DND-41 (cell line): ENCODE results near the gene PTPRK.

Experiments
- ATAC-seq: fragments of 200-7000 bp; cut with Tn5 transposase; 3 replicates; pipeline ENCODE4 v1.9.1; 2021; ENCODE audit warnings: low read depth; ENCODE audit not compliant: insufficient read depth
- DNase-seq: peaks from one replicate; pipeline ENCODE4 v3.0.0-alpha.2; 2020
- H2AFZ ChIP-seq: 2 replicates; pipeline ENCODE4 v1.6.0; 2012; ENCODE audit warnings: low read depth, low read length
- H3K27ac ChIP-seq: 2 replicates; pipeline ENCODE4 v1.5.1; 2012; ENCODE audit warnings: low read length, inconsistent platforms
- H3K27me3 ChIP-seq: fragments of 200-600 bp; sonication (generic); 2 replicates; pipeline ENCODE4 v1.6.0; 2012; ENCODE audit warnings: low read length, mild to moderate bottlenecking, inconsistent platforms; ENCODE audit not compliant: insufficient read depth, poor library complexity
- H3K36me3 ChIP-seq: 2 replicates; pipeline ENCODE4 v1.5.1; 2012; ENCODE audit warnings: low read length, inconsistent platforms; ENCODE audit not compliant: insufficient read depth
- H3K4me1 ChIP-seq: 2 replicates; pipeline ENCODE4 v1.5.1; 2012; ENCODE audit warnings: mild to moderate bottlenecking, low read length; ENCODE audit not compliant: insufficient read depth
- H3K4me2 ChIP-seq: 2 replicates; pipeline ENCODE4 v1.6.0; 2012; ENCODE audit warnings: mild to moderate bottlenecking, moderate library complexity, low read length, inconsistent platforms; ENCODE audit not compliant: insufficient read depth
- H3K4me3 ChIP-seq, 2 experiments: fragments of 200-600 bp in 1 of 2; shearing (Covaris generic) in 1 of 2; 2 replicates each; pipeline ENCODE4 v1.5.1; 2012 to 2016; ENCODE audit warnings: inconsistent platforms in 2 of 2, low read length in 2 of 2, mild to moderate bottlenecking in 2 of 2, low read depth in 1 of 2, moderate library complexity in 1 of 2
- H3K79me2 ChIP-seq: 2 replicates; pipeline ENCODE4 v1.6.0; 2012; ENCODE audit warnings: low read length, inconsistent platforms; ENCODE audit not compliant: insufficient read depth
- H3K9ac ChIP-seq: 2 replicates; pipeline ENCODE4 v1.6.0; 2012; ENCODE audit warnings: low read depth, mild to moderate bottlenecking, inconsistent platforms, low read length, moderate library complexity
- H3K9me3 ChIP-seq: 2 replicates; pipeline ENCODE4 v1.5.1; 2012; ENCODE audit warnings: low read length, moderate library complexity, mild to moderate bottlenecking, inconsistent platforms; ENCODE audit not compliant: insufficient read depth, severe bottlenecking
- H4K20me1 ChIP-seq: 2 replicates; pipeline ENCODE4 v1.6.0; 2012; ENCODE audit warnings: low read length; ENCODE audit not compliant: insufficient read depth
- EZH2 ChIP-seq: IDR thresholded peaks from 3 replicates; pipeline ENCODE4 v1.6.1; 2012; ENCODE audit warnings: borderline replicate concordance, low read depth, mild to moderate bottlenecking, moderate library complexity, low read length, inconsistent platforms; ENCODE audit not compliant: severe bottlenecking
- TF ChIP-seq, protein P1 (sequence below): IDR thresholded peaks from 2 replicates; pipeline ENCODE4 v1.5.1; 2012; ENCODE audit warnings: borderline replicate concordance, low read length, moderate library complexity, mild to moderate bottlenecking; ENCODE audit not compliant: poor library complexity, severe bottlenecking; ENCODE audit errors: extremely low read depth

PTPRK gene

DNA sequence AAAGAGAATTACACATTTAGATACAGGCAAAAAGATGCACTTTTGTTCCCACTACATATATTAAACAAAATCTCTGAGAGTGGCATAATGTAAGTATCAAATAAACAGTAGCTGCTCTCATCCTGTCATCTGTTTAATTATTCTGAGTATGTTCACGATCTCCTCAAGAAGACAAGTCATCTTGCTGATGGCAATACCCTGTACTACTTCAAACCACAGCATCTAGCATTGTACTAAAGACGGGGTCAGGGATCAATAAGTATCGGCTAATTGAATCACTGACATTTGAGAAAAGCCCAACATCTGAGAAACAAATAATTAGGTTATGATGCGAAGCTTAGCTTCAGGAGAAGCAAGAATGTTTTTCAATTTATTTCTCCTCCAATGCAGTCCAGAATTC lies 175.1 kb downstream of the PTPRK start:
- no peak overlapping the region for H2AFZ ChIP-seq
- H4K20me1 ChIP-seq, result no peaks in the 10 kb centered on the region
- no peak overlapping the region for H3K4me3 ChIP-seq
- H3K9ac ChIP-seq, result no peak overlapping the region
- H3K27ac ChIP-seq, result no peak overlapping the region
- no peaks in the 10 kb centered on the region for H3K36me3 ChIP-seq
- no peaks in the 10 kb centered on the region for H3K9me3 ChIP-seq
- no peak overlapping the region for H3K4me2 ChIP-seq
- no peaks in the 10 kb centered on the region for H3K27me3 ChIP-seq
- TF ChIP-seq EZH2, result no peak
- TF ChIP-seq, protein P1, sequence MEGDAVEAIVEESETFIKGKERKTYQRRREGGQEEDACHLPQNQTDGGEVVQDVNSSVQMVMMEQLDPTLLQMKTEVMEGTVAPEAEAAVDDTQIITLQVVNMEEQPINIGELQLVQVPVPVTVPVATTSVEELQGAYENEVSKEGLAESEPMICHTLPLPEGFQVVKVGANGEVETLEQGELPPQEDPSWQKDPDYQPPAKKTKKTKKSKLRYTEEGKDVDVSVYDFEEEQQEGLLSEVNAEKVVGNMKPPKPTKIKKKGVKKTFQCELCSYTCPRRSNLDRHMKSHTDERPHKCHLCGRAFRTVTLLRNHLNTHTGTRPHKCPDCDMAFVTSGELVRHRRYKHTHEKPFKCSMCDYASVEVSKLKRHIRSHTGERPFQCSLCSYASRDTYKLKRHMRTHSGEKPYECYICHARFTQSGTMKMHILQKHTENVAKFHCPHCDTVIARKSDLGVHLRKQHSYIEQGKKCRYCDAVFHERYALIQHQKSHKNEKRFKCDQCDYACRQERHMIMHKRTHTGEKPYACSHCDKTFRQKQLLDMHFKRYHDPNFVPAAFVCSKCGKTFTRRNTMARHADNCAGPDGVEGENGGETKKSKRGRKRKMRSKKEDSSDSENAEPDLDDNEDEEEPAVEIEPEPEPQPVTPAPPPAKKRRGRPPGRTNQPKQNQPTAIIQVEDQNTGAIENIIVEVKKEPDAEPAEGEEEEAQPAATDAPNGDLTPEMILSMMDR, result no peak
- no peaks in the 10 kb centered on the region for H3K79me2 ChIP-seq
- DNase-seq (no peak), ATAC-seq (no peak)
- H3K4me1 ChIP-seq, result no peaks in the 10 kb centered on the region

DNA sequence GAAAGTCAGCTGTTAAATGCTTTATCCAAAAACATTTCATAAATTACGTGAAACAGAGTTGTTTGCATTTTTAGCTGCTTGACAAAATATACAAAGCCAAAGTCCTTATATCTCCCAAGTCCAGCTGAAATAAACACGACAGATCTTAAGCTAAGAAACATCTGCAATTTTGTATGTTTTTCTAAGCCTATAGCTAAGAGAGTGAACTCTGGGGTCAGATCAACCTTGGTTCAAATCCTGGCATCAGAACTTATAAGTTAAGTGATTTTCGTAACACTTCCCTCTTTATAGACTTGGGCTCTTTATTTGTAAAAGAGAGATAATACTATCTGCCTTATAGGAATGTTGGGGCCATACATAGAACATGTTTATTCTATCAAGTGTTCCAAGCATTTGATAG lies 176.7 kb downstream of the PTPRK start:
- Histone ChIP-seq H3K79me2 (no peaks in the 10 kb centered on the region), H3K9me3 (no peaks in the 10 kb centered on the region), H3K27me3 (no peaks in the 10 kb centered on the region), H3K36me3 (no peaks in the 10 kb centered on the region), H3K4me2 (no peak overlapping the region), H4K20me1 (no peaks in the 10 kb centered on the region), H3K27ac (no peak overlapping the region), H3K4me3 (no peak overlapping the region), H3K4me1 (no peaks in the 10 kb centered on the region), H3K9ac (no peak overlapping the region), H2AFZ (no peak overlapping the region)
- TF ChIP-seq, protein P1, result no peak
- no peak for TF ChIP-seq EZH2
- ATAC-seq (no peak), DNase-seq (no peak)

DNA sequence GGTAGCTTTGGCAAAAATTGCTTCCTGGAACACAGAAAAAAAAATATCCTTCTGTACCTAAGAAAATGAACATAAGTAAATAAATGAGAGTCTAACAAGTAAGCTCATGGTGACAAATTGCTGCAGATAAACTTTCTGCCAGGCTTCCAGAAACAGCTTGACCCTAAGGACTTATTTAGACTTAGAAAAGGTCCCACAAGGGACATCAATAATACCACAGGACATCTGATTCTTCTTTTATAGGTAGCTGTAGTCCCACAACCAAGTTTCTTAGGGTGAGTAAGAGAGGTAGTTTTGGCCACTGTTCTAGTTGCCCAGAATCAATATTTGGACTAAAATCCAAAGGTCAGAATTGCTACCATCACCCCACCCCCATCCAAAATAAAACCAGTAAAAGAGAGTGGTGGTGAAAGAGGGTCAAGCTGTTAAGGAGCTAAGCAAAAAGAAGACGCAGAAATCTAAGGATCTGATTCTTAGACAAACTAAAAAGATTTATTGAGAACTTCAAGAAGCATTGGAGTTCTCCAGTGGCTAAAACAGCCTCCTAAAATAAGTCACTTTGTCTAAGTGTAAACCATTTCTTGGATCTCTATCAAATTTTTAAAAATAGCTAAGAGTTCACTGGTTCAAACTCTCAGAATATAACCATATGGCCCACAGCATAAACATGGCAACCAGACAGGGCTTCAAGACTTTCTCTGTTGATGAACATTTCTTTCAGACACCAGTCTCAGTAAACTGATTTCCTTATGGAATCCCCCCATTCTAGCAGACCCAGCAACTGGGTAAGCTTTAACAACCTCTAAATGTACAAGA lies 180.6 kb downstream of the PTPRK start:
- no peaks in the 10 kb centered on the region for H3K36me3 ChIP-seq
- no peak for ATAC-seq
- H3K4me2 ChIP-seq, result no peak overlapping the region
- no peaks in the 10 kb centered on the region for H3K27me3 ChIP-seq
- H3K4me1 ChIP-seq, result no peaks in the 10 kb centered on the region
- no peak overlapping the region for H3K9ac ChIP-seq
- H4K20me1 ChIP-seq, result no peaks in the 10 kb centered on the region
- no peaks in the 10 kb centered on the region for H3K79me2 ChIP-seq
- DNase-seq, result no peak
- H3K4me3 ChIP-seq, result no peak overlapping the region
- no peaks in the 10 kb centered on the region for H3K9me3 ChIP-seq
- H3K27ac ChIP-seq, result no peak overlapping the region
- H2AFZ ChIP-seq, result no peak overlapping the region
- TF ChIP-seq, protein P1, result no peak
- TF ChIP-seq EZH2, result no peak

DNA sequence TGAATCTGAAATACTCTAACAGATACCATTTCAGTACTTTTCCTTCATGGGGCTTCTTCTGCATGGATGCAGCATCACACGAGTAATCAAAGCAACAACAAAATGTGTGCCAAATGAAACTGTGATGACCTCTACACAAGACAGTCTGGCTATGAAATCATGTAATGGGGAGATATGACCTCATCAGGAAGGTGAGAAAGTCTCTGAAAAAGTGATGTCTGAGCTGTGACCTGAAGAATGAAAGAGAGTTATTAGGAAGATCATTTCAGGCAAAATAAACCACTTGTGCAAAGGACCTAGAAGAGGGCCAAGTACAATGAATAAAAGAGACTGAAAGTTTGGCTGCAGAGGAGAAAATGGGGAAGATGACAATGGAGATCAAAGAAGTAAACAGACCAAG lies 182.8 kb downstream of the PTPRK start:
- H3K9me3 ChIP-seq, result no peaks in the 10 kb centered on the region
- H3K27me3 ChIP-seq, result no peaks in the 10 kb centered on the region
- no peak overlapping the region for H3K4me3 ChIP-seq
- no peaks in the 10 kb centered on the region for H3K79me2 ChIP-seq
- H2AFZ ChIP-seq, result no peak overlapping the region
- TF ChIP-seq EZH2, result no peak
- H3K36me3 ChIP-seq, result no peaks in the 10 kb centered on the region
- no peaks in the 10 kb centered on the region for H3K4me1 ChIP-seq
- no peak for DNase-seq
- no peak overlapping the region for H3K9ac ChIP-seq
- no peaks in the 10 kb centered on the region for H4K20me1 ChIP-seq
- H3K4me2 ChIP-seq, result no peak overlapping the region
- H3K27ac ChIP-seq, result no peak overlapping the region
- no peak for ATAC-seq
